Midbrain (tissue), 1 donor: Measurements from ENCODE around the gene STARD3.
"Not testable (repeated sequence)": the region's sequence is repeated elsewhere in the genome, so short reads cannot be mapped to it uniquely, and the experiment has no call there.

Source experiments
- DNase-seq: peaks from one replicate; lab custom pipeline; 2025; lab: John Stamatoyannopoulos, UW

The STARD3 gene

DNA sequence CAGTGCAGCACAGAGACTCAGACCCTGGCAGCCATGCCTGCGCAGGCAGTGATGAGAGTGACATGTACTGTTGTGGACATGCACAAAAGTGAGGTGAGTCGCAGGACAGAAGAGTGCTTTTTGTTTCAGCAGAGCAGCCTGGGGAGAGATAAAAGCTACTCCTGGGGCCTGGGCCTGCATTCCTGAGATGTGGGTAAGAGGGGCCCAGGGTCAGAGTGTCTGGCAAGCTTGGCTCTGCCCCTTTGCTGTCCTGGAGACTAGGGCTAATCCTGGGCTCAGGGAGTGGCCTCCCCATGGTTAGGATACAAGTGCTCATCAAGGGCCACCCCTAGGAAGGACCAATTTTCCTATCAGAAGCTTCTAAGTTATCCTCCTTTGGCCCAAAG is 58.1 kb downstream of the STARD3 start:
- no peak for DNase-seq

DNA sequence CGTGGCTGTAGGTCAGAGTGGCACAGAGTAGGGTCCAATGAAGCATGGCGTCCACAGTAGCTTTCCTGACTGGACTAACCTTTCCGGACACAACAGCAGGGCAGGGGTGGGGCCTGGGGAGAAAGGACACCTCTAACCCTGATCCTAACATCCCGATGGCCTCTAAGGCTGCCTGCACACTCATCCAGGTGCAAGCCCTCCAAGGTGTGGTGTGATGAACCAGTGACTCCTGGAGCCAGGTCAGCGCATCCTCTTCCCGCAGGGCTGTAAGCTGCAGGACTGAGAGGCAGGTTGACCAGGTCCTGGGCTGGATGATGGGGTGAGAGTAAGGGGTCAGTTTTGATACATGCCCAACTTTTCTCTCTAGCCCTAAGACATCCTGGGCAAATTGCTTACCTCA is 59.8 kb downstream of the STARD3 start:
- no peak for DNase-seq

DNA sequence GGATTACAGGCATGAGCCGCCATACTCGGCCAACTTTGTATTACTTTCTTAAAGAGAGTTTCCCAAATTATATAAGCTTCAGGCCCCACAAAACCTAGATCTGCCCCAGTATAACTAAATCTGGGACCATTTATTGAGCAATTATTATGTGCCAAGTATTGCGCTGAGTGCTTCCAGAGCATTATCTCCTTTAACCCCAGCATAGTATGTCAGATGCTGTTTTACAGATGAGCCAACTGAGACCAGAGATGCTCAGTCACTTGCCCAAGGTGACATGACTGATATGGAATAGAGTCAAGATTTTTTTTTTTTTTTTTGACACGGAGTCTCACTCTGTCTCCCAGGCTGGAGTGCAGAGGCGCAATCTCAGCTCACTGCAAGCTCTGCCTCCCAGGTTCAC is 61.0 kb downstream of the STARD3 start:
- no peak for DNase-seq

DNA sequence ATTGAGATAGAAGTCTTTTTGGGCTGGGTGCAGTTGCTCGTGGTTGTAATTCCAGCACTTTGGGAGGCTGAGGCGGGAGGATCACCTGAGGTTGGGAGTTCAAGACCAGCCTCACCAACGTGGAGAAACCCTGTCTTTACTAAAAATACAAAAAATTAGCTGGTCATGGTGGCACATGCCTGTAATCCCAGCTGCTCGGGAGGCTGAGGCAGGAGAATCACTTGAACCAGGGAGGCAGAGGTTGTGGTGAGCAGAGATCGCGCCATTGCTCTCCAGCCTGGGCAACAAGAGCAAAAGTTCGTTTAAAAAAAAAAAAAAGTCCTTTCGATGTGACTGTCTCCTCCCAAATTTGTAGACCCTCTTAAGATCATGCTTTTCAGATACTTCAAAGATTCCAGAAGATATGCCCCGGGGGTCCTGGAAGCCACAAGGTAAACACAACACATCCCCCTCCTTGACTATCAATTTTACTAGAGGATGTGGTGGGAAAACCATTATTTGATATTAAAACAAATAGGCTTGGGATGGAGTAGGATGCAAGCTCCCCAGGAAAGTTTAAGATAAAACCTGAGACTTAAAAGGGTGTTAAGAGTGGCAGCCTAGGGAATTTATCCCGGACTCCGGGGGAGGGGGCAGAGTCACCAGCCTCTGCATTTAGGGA is 62.3 kb downstream of the STARD3 start:
- not testable (repeated sequence) for DNase-seq

DNA sequence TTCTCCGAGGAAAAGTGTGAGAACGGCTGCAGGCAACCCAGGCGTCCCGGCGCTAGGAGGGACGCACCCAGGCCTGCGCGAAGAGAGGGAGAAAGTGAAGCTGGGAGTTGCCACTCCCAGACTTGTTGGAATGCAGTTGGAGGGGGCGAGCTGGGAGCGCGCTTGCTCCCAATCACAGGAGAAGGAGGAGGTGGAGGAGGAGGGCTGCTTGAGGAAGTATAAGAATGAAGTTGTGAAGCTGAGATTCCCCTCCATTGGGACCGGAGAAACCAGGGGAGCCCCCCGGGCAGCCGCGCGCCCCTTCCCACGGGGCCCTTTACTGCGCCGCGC is 62.8 kb downstream of the STARD3 start, which contains the start of gene ERBB2:
ERBB2 (plus strand) TSS at position 247 of the 330 bp plus-strand sequence. CDS start 175 bp downstream, outside the sequence.
- DNase-seq: no peak

DNA sequence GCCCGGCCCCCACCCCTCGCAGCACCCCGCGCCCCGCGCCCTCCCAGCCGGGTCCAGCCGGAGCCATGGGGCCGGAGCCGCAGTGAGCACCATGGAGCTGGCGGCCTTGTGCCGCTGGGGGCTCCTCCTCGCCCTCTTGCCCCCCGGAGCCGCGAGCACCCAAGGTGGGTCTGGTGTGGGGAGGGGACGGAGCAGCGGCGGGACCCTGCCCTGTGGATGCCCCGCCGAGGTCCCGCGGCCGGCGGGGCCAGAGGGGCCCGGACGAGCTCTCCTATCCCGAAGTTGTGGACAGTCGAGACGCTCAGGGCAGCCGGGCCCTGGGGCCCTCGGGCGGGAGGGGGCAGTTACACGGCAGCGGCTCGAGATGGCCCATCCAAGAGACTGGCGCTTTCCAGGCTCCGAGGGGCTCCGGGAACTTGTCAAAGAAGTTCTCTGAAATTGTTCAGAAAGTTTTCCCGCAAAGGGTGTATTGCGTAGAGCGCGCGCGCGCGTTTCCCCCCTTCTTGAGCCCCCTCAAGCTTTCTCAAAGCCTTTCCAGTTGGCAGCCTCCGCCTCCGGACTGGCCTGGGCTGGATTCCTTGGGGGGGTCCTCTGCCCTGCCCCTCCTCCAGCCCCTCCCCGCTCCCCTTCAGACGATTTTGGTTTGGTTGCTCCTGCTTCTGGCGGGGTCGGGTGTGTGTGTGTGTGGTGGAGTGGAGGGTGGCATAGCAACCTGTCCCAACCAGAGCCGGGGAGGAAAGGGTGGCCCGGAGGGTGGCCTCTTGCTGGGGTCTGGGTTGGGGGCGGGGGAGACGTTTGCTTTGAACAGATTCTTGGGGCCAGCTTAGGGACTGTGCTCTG is 63.4 kb downstream of the STARD3 start:
- DNase-seq: no peak

DNA sequence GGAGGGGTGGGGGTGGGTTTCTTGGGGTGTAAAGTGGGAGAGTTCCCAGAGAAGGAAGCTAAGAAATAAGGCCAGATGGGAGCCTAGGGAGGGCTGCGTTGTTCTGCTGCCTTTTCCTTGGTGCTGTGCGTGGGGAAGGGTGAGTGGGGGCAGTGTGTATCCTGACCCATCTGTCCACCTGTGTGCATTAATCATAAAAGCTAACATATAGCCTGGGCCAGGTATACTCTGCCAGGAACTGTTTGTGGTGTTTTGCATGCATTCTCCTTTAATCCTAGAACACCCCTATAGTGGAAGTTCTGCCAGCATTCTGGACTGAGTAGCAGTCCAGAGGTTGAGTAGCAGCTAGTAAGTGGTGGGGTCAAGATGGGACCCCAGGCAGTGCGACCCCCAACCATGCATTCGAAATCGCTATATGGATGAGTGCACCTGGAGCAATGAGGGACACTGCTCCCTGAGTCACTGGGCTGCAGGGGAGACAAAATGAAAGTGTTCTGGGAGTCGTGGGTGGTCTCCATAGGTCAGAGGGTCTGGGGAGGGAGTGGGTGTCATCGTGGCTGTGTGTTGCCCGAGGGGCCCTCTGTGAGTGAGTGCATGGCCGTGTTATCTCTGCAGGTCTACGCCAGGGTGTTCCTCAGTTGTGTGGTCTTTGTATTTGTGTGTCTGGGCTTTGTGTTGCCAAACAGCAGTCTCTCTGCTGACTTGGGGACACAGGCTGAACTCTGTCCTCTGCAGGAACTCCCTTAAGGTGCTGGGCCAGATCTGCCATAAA is 64.3 kb downstream of the STARD3 start:
- no peak for DNase-seq

DNA sequence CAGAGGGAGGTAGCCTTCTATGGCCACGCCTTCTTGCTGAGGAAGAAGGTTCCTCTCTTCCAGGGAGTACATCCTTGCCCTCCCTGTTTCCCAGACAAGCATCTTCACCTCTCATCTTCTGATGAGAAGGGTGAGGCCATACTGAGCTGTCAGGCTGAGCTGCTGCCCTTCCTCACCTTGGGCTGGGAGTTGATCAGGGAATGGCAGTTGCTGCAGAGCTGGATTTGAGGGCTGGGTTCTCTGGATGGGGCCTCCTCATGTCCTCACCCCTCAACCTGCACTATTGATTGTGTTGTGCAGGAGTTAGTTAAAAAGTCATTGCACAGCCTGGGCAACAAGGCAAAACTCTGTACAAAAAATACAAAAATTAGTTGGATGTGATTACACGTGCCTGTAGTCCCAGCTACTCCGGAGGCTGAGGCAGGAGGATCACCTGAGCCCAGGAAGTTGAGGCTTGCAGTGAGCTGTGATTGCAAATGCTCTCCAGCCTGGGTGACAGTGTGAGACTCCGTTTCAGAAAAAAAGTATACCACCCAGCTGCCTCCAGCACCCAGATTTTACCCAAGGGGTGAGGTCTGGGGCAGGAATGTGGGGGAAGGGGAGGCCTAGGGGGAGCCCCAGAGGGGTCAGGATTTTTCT is 65.0 kb downstream of the STARD3 start:
- no peak for DNase-seq

DNA sequence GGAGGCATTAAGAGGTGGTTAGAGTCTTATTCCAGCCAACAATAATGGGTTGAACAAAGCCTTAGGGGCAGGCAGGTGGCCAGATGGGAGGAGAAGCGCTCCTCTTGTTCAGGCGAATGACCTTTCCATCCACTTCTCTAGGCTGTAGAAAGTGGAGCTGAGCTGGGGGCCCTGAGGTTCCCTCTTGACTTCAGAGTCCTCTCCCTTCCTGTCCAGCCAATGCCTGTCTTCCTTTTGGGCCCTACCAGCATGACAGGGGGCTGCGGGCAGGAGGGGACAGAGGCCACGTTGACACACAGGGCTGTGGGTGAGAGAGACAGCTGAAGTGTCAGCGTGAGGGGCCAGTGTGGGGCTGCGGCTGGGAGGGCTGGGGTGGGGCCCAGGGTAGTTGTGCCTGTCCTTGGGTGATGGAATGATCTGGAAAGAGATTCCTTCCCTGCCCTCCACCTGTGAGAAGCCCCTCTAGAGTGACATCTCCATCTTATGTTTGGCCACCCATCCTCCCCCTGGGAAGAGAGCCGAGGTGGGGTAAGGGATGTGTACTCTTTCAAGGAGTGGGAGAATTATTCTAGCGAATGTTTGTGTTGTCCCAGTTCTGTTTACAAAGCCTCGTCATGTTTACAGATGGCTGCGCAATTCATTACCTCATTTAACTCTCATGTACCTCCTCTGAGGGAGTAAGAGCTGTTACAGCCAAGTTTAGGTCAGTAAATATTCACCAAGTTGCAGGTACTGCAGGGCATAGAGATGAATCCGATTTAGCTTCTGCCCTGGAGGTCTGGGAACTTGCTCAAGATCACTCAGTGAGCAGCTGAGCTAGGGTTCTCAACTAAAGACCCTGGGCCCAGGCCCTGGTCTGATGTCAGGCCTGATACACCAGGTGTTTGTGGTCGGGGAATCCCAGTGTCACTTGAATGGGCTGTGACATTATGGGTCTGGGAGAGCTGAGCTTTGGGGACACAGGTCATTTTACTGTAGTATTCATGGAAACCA is 66.3 kb downstream of the STARD3 start:
- DNase-seq: no peak

DNA sequence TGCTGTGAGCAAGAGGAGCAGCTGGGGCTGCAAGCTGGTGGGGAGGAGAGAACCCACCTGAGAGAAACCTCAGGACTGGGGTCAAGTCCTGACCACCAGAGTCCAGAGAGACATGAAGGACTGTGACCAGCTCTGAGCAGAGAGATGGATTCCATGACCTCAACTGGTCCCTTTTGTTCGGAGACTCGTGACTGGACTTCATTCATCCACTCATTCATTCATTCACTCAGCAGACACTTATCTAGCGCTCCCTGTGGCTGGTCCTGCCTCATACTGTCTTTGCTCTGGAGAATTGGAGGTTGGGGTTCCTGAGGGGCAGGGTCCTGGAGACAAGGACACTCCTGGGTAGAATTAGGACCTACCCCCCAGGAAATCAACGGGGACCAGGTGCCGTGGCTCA is 67.0 kb downstream of the STARD3 start:
- no peak for DNase-seq

DNA sequence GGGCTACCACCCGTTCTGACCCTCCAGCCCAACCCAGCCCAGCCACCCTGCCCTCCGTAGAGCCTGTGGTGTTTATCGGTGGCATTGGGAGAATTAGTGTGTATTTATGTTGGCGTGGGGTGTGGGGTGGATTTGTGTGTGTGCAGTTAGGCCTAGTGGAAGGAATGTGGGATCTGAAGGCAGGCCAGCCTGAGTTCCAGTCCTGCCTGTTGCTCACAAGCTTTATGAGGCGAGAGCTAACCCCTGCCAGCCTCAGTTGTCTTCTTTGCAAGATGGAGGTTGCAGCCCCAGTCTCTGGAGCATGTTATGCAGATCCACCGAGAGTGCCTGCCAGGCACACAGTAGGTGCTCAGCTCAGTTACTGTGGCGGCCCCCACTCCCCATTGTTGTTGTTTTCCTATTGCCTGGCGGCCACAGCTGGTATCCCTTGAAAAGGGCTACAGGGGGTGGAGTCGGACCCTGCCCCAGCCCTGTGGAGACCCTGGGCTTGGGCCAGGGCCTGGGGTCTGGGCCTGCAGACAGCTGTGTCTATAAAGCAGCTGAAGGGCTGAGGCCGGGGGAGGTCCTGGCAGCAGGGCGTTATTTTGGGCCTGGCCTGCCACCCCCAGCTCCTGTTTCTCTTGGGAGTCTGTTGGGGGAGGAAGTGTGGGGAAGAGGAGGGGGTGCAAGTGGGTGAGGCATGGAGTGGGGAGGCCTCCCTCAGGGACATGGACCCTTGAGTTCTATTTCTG is 68.0 kb downstream of the STARD3 start:
- DNase-seq: no peak

DNA sequence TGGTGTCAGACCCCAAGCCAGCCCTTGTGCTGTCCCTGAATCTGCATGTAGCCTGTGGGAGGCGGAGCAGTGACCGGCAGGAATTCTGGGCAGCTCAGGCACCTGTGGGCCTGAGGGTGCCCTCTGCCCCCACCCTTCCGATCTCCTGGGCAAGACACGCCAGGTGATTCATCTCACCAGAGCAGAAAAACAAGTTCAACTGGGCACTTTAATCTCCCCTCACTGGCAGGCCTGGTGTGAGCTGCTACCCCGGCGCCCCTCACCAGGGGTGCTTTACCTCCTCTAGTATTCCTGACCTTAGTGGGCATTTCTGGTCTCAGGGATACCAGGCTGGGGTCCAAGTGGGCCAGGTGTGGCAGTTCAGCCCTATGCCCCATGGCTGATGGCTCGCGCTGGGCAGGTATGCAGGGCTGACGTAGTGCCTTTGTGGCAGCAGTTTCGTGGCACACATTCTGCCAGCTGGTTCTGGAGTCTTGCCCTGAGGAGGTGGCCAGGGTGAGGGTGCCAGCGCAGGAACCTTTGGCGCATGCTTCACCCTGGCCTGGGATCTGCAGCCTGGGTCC is 68.9 kb downstream of the STARD3 start:
- DNase-seq: no peak

DNA sequence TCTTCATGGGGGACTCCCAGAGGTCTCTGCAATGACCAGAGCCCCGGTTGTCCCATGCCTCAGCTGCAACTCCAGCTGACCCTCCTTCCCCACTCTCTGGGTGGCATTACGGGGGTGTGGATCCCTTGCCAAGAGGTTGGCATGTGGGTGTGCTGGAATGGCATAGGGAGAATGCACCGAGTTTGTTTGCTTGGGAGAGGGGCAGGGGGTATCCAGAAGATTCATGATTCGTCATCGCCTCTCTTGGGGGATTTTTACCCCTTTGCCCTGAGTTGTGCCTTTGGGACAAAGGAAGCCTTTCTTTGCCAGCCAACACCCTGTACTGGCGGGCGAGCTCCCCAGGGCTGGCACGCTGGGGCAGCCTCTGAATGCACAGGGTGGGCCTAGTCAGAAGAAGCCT is 69.4 kb downstream of the STARD3 start:
- no peak for DNase-seq

DNA sequence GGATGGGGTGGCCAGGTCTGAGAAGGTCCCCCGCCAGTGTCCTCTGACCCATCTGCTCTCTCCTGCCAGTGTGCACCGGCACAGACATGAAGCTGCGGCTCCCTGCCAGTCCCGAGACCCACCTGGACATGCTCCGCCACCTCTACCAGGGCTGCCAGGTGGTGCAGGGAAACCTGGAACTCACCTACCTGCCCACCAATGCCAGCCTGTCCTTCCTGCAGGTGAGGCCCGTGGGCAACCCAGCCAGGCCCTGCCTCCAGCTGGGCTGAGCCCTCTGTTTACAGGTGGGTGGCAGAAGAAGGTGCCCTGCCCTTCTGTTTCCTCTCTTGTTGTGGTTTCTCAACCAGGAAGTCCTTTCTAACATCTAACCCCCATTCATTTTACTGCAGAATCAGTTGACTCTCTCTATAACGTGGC is 70.0 kb downstream of the STARD3 start:
- DNase-seq: no peak

DNA sequence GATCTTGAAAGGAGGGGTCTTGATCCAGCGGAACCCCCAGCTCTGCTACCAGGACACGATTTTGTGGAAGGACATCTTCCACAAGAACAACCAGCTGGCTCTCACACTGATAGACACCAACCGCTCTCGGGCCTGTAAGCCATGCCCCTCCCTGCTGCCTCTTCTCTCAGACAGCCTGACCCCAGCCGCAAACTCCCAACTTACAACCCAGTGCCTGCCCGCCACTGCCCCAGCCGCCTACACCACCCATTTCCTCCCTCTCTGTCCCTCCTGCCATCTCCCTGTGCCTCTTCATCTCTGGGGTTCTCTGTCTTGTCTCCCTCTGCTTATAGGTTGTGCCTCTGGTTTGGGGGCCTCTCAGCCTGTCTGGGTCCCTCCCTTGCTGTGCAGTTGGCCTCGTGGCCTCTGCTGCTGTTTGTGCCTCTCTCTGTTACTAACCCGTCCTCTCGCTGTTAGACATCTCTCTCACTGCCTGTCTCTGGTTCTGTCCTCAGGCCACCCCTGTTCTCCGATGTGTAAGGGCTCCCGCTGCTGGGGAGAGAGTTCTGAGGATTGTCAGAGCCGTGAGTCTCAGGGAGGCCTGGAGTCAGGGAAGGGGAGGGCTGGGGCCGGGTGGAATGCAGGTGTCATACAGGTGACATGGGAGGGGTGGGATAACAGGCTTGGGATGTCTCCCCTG is 72.5 kb downstream of the STARD3 start:
- no peak for DNase-seq

DNA sequence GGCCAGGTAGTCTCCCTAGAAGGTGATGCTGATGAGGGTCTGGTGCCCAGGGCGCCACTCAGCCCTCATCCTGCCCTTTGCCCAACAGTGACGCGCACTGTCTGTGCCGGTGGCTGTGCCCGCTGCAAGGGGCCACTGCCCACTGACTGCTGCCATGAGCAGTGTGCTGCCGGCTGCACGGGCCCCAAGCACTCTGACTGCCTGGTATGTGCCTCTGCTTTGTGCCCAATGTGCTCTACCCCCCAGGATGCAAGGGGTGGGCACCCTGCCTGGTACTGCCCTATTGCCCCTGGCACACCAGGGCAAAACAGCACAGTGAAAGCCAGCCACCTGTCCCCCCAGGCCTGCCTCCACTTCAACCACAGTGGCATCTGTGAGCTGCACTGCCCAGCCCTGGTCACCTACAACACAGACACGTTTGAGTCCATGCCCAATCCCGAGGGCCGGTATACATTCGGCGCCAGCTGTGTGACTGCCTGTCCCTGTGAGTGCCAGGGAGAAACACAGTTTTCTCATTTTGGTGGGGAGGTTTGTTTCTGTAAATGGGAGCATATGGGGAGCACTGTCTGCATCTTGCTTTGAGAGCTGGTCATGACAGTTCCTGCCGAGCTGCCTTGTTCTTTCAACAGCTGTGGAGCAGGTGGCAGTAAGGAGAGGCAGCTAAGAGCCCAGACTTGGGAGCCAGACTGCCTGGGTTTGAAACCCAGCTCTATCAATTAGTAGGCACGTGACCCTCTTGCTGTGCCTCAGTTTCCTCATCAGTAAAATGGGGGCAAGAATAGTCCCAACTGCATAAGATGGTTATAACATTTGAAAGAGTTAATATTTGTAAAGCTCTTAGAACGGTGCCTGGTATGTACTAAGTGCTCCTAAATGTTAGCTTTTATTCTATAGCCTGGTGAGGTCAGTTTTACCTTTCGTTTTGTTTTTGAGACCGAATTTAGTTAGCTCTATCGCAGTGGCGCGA is 73.3 kb downstream of the STARD3 start:
- no peak for DNase-seq

DNA sequence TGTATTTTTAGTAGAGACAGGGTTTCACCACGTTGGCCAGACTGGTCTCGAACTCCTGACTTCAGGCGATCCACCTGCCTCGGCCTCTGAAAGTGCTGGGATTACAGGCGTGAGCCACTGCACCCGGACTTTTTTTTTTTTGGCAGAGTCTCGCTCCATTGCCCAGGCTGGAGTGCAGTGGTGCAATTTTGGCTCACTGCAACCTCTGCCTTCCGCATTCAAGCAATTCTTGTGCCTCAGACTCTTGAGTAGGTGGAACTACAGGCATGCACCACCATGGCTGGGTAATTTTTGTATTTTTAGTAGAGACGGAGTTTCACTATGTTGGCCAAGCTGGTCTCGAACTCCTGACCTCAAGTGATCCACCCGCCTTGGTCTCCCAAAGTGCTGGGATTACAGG is 74.1 kb downstream of the STARD3 start:
- not testable (repeated sequence) for DNase-seq

DNA sequence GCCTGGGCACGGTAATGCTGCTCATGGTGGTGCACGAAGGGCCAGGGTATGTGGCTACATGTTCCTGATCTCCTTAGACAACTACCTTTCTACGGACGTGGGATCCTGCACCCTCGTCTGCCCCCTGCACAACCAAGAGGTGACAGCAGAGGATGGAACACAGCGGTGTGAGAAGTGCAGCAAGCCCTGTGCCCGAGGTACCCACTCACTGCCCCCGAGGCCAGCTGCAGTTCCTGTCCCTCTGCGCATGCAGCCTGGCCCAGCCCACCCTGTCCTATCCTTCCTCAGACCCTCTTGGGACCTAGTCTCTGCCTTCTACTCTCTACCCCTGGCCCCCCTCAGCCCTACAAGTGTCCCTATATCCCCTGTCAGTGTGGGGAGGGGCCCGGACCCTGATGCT is 74.9 kb downstream of the STARD3 start:
- DNase-seq: no peak
